HepG2 (cell line): Measurements from ENCODE around the gene ALDH9A1. TPM values are rescaled to one million over a fixed set of nuclear protein-coding genes. Genes with fewer than 3 reads are reported as not detected.

ENCODE experiments used
- ATAC-seq: fragments of 200-7000 bp; cut with Tn5 transposase; 3 replicates; pipeline ENCODE4 v1.9.1; 2020; ENCODE audit warnings: mild to moderate bottlenecking, moderate library complexity
- BruUV-seq: library from RNA; stranded (reverse); fragments of 400-500 nt; replicated peaks from 2 replicates; lab custom pipeline; 2021; lab: Mats Ljungman, UMichigan
- CTCF ChIA-PET: fragments of 300-600 bp; formaldehyde crosslinking; extraction: SDS; loops from one replicate; lab custom pipeline; 2021; ENCODE audit warnings: low total read pairs, inconsistent platforms, low intra/inter-chr PET ratio; lab: Yijun Ruan, JAX
- POLR2A ChIA-PET: fragments of 350-600 bp; sonication (Branson Sonifier 250); formaldehyde crosslinking; loops from one replicate; lab custom pipeline; 2020; ENCODE audit warnings: antibody characterized with exemption, inconsistent platforms; lab: Yijun Ruan, JAX
- DNase-seq: peaks from one replicate; pipeline ENCODE4 v3.0.0-alpha.2; 2015; ENCODE audit warnings: low spot score
- FAIRE-seq: peaks from 3 replicates; lab custom pipeline; 2011; peaks lifted over from hg19 to GRCh38; lab: Jason Lieb, UNC
- H2AFZ ChIP-seq: one replicate; pipeline ENCODE4 v1.6.1; 2011; ENCODE audit warnings: low read length, inconsistent platforms
- H3K27ac ChIP-seq: fragments of 300-600 bp; 3 replicates; pipeline ENCODE4 v1.8.0; 2011; ENCODE audit warnings: mixed run types, mild to moderate bottlenecking, mixed read lengths, low read length, inconsistent platforms; ENCODE audit not compliant: insufficient read depth; ENCODE audit errors: extremely low read length
- H3K27me3 ChIP-seq, 2 experiments: fragments of 200-600 bp in 1 of 2; 2 replicates in 1 of 2; 3 replicates in 1 of 2; pipeline versions ENCODE4 v1.6.0 to v1.8.0; 2011; ENCODE audit warnings: low read length in 2 of 2, mild to moderate bottlenecking in 2 of 2, moderate library complexity in 2 of 2, inconsistent platforms in 1 of 2; ENCODE audit not compliant: insufficient read depth in 2 of 2, control insufficient read depth in 1 of 2
- H3K36me3 ChIP-seq, 2 experiments: fragments of 200-600 bp in 1 of 2; replicated peaks in 1 of 2; 2 replicates in 1 of 2; 3 replicates in 1 of 2; pipeline versions ENCODE4 v1.5.1 to v1.8.0; 2011; ENCODE audit warnings: low read length in 2 of 2, inconsistent platforms in 1 of 2; ENCODE audit not compliant: insufficient read depth in 2 of 2, control insufficient read depth in 1 of 2
- H3K4me1 ChIP-seq: 2 replicates; pipeline ENCODE4 v1.5.1; 2012; ENCODE audit warnings: low read length, inconsistent platforms; ENCODE audit not compliant: insufficient read depth
- H3K4me2 ChIP-seq: 2 replicates; pipeline ENCODE4 v1.6.0; 2011; ENCODE audit warnings: low read depth, low read length, inconsistent platforms
- H3K4me3 ChIP-seq, 3 experiments: fragments of 200-600 bp in 1 of 3; sonication (generic), shearing (Covaris generic) in 1 of 3; replicated peaks in 1 of 3; 2 replicates each; pipeline ENCODE4 v1.5.1; 2011 to 2016; ENCODE audit warnings: low read length in 3 of 3, inconsistent platforms in 2 of 3, low read depth in 2 of 3, mild to moderate bottlenecking in 2 of 3, control low read depth in 1 of 3, mixed read lengths in 1 of 3; ENCODE audit not compliant: insufficient read depth in 1 of 3
- H3K79me2 ChIP-seq: one replicate; pipeline ENCODE4 v1.6.1; 2011; ENCODE audit warnings: low read length, inconsistent platforms; ENCODE audit not compliant: insufficient read depth
- H3K9ac ChIP-seq: 2 replicates; pipeline ENCODE4 v1.6.0; 2011; ENCODE audit warnings: mild to moderate bottlenecking, low read depth, low read length, inconsistent platforms; ENCODE audit not compliant: insufficient read depth
- H3K9me3 ChIP-seq: 2 replicates; pipeline ENCODE4 v1.5.1; 2012; ENCODE audit warnings: mild to moderate bottlenecking, low read length
- H4K20me1 ChIP-seq: 2 replicates; pipeline ENCODE4 v1.6.0; 2011; ENCODE audit warnings: inconsistent platforms, mild to moderate bottlenecking, low read length, moderate library complexity; ENCODE audit not compliant: insufficient read depth
- EED ChIP-seq: sonication (generic); formaldehyde crosslinking; IDR thresholded peaks from 2 replicates; pipeline ENCODE4 v1.5.0; 2020; ENCODE audit warnings: mild to moderate bottlenecking, missing genetic modification reagents
- HNRNPL ChIP-seq: fragments of 200-400 bp; formaldehyde crosslinking; IDR thresholded peaks from 2 replicates; pipeline ENCODE4 v1.6.1; 2017; ENCODE audit warnings: mild to moderate bottlenecking, low read depth, low read length
- JUN ChIP-seq: sonication (generic); formaldehyde crosslinking; IDR thresholded peaks from 2 replicates; pipeline ENCODE4 v1.4.0; 2020; ENCODE audit warnings: mild to moderate bottlenecking, missing genetic modification reagents
- KLF15 ChIP-seq: sonication (generic); formaldehyde crosslinking; IDR thresholded peaks from 2 replicates; pipeline ENCODE4 v1.8.1; 2023; ENCODE audit warnings: borderline replicate concordance, mild to moderate bottlenecking, inconsistent platforms, missing genetic modification reagents, mixed read lengths
- MATR3 ChIP-seq: sonication (generic); formaldehyde crosslinking; IDR thresholded peaks from 2 replicates; pipeline ENCODE4 v1.4.0; 2020; ENCODE audit warnings: missing genetic modification reagents
- TBX3 ChIP-seq: fragments of 450-650 bp; IDR thresholded peaks from 2 replicates; pipeline ENCODE4 v1.6.1; 2017; ENCODE audit warnings: antibody characterized with exemption, mild to moderate bottlenecking, inconsistent platforms, borderline replicate concordance
- TCF12 ChIP-seq, 2 experiments: fragments of 450-650 bp in 1 of 2; sonication (generic) in 1 of 2; formaldehyde crosslinking in 1 of 2; IDR thresholded peaks; 2 replicates each; pipeline versions ENCODE4 v1.6.1 to v1.8.0; 2017 to 2022; ENCODE audit warnings: antibody characterized with exemption in 1 of 2, mild to moderate bottlenecking in 1 of 2, missing genetic modification reagents in 1 of 2, moderate library complexity in 1 of 2
- TFE3 ChIP-seq: IDR thresholded peaks from 2 replicates; pipeline ENCODE4 v1.6.1; 2016
- USF2 ChIP-seq, 2 experiments: sonication (generic) in 1 of 2; formaldehyde crosslinking in 1 of 2; IDR thresholded peaks; 2 replicates each; pipeline versions ENCODE4 v1.5.1 to v1.6.1; 2011 to 2020; ENCODE audit warnings: borderline replicate concordance in 1 of 2, low read depth in 1 of 2, low read length in 1 of 2, mild to moderate bottlenecking in 1 of 2, missing genetic modification reagents in 1 of 2, moderate library complexity in 1 of 2
- ZNF12 ChIP-seq: sonication (generic); formaldehyde crosslinking; IDR thresholded peaks from 2 replicates; pipeline ENCODE4 v1.5.0; 2020; ENCODE audit warnings: missing genetic modification reagents
- ZNF414 ChIP-seq: sonication (generic); formaldehyde crosslinking; IDR thresholded peaks from 2 replicates; pipeline ENCODE4 v1.5.0; 2020; ENCODE audit warnings: missing genetic modification reagents
- ZNF850 ChIP-seq: sonication (generic); formaldehyde crosslinking; conservative IDR thresholded peaks from 2 replicates; pipeline ENCODE4 v1.9.0; 2021; ENCODE audit warnings: mild to moderate bottlenecking, missing genetic modification reagents
- ZSCAN25 ChIP-seq: sonication (generic); formaldehyde crosslinking; IDR thresholded peaks from 2 replicates; pipeline ENCODE4 v1.8.0; 2022; ENCODE audit warnings: mild to moderate bottlenecking, missing genetic modification reagents
- WGBS: methylation state at CpG from one replicate; pipeline ENCODE4 v1.1.6; 2017; ENCODE audit warnings: low lambda C conversion rate; 5-methylcytosine and 5-hydroxymethylcytosine counted together
- in situ Hi-C: cut with HindIII; loops from 2 replicates; pipeline ENCODE4 v1.10.0; 2017; ENCODE audit warnings: low pct_unique_long_range_greater_than_20kb; ENCODE audit not compliant: extremely low pct_ligation_motif_present
- intact Hi-C: fragments of 100-400 bp; cut with micrococcal nuclease; formaldehyde crosslinking; loops from one replicate; pipeline ENCODE4 v1.10.0; 2022; ENCODE audit not compliant: unreplicated experiment
- polyA plus RNA-seq, 8 experiments: library from polyadenylated mRNA; depleted of rRNA in 3 of 8; stranded (reverse) in 7 of 8; unstranded in 1 of 8; fragments of >200 nt; fragmentation: Illumina TruSeq in 4 of 8; extraction: Trizol in 4 of 8; gene quantifications; 2 replicates each; pipeline versions ENCODE4 v1.2.1 to v1.2.3, GENCODE V29; 2011 to 2016; ENCODE audit warnings: low read depth in 4 of 8, missing spikeins in 1 of 8, mixed read lengths in 1 of 8; ENCODE audit not compliant: insufficient read depth in 1 of 8
- total RNA-seq, 5 experiments: library from RNA; depleted of rRNA; stranded (reverse); fragments of >200 nt; fragmentation: Illumina TruSeq; extraction: Trizol; gene quantifications; 2 replicates each; pipeline ENCODE4 v1.2.3, GENCODE V29; 2016; ENCODE audit warnings: low read depth in 1 of 5

Gene ALDH9A1
- total and polyA plus RNA-seq, 2 of the 13 experiments (the other 11 are each of a cell fraction or from before 2014, with no cell fraction given), result 27.5 to 38.5 TPM

GRCh38 chr1:165707984-165708706 lies 9.8 kb upstream of the ALDH9A1 start:
- no peak overlapping the region for H3K9ac ChIP-seq
- DNase-seq (no peak), ATAC-seq (peak; percentile 69), FAIRE-seq (no peak)
- H3K9me3 ChIP-seq, result no peaks in the 10 kb centered on the region
- ChIA-PET CTCF (no interaction called here), POLR2A (no interaction called here)
- TF ChIP-seq KLF15 (CRISPR knock-in tag) (no peak), JUN (CRISPR knock-in tag) (no peak), EED (no peak), ZNF850 (CRISPR knock-in tag) (no peak), HNRNPL (no peak), ZSCAN25 (CRISPR knock-in tag) (no peak), ZNF414 (CRISPR knock-in tag) (no peak), TBX3 (no peak), ZNF12 (CRISPR knock-in tag) (no peak), USF2 (IDR thresholded peaks at IDR 0.05; ENCODE audit: low read depth, low read length) (no peak), USF2 (CRISPR knock-in tag; IDR thresholded peaks at IDR 0.05; ENCODE audit: borderline replicate concordance) (no peak), MATR3 (CRISPR knock-in tag) (no peak), TCF12 (IDR thresholded peaks at IDR 0.05) (no peak), TCF12 (CRISPR knock-in tag; IDR thresholded peaks at IDR 0.05) (no peak), TFE3 (no peak)
- no peak overlapping the region for H3K27ac ChIP-seq
- H2AFZ ChIP-seq, result no peak overlapping the region
- H3K79me2 ChIP-seq, result no peaks in the 10 kb centered on the region
- BruUV-seq, result no TSS peak
- H3K27me3 ChIP-seq, result peaks cover 4 to 12% of the 10 kb centered on the region in 2 experiments; a peak in 3 of 5 replicates
- in situ Hi-C loops (loop anchor here (25.0 kb wide), 1 partner anchor 454 kb away; the partner anchor contains the start of gene FAM78B), intact Hi-C loops (no loop called here)
- peak overlapping the region; percentile 36; the same call in 1 of the 2 replicates for H3K4me2 ChIP-seq
- WGBS, result 13% methylated on average over 11 of the region's 11 CpGs
- peaks cover 19% of the 10 kb centered on the region for H3K4me1 ChIP-seq
- H3K36me3 ChIP-seq, result no peaks in the 10 kb centered on the region
- H4K20me1 ChIP-seq, result no peaks in the 10 kb centered on the region
- peak overlapping the region in 1 of 3 experiments; percentile 6; a peak in 1 of 6 replicates for H3K4me3 ChIP-seq
